HG03097 (cell line): ENCODE data around the gene AKAP8L.
"Not testable (repeated sequence)": the region's sequence is repeated elsewhere in the genome, so short reads cannot be mapped to it uniquely, and the experiment has no call there.

Experiments
- ATAC-seq: cut with Tn5 transposase; IDR thresholded peaks from one replicate; pipeline ENCODE4 v1.9.1; 2021; ENCODE audit not compliant: unreplicated experiment, low FRiP score

The AKAP8L gene

DNA sequence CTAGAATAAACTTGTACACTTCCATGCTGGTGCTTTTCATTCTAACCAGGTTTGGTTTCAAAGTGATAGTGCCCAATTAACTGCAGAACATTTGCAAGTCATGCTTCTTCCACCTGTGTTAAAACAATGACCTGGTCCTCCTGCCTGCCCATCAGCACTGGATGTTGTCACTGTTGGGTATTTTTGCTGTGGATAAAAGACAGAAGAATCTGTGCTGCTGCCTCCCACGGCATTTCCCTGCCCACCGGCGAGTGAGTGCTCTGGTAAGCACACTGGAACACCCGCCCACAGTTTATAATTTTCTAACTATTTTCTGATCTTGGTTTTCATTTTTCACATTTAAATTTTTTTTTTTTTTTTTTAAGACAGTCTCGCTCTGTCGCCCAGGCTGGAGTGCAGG lies 36.9 kb downstream of the AKAP8L start:
- no peak for ATAC-seq

DNA sequence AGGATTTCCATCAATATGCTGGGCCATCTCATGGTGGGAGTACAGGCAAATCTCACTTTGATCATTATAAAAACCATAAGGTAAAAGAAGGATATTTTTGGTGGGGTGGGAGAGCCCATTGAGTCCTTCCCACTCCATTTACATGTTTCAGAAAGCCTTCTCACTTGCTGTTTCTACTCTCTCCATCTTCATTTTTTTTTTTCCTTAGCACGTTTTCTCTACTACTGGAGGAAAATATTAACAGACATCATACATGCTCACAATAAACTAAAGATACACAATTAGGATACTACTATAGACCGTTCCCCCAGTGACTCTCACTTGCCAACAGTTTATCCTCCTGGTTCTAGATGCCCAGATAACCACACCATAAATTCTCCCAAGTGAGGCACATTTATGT lies 37.4 kb downstream of the AKAP8L start:
- no peak for ATAC-seq

DNA sequence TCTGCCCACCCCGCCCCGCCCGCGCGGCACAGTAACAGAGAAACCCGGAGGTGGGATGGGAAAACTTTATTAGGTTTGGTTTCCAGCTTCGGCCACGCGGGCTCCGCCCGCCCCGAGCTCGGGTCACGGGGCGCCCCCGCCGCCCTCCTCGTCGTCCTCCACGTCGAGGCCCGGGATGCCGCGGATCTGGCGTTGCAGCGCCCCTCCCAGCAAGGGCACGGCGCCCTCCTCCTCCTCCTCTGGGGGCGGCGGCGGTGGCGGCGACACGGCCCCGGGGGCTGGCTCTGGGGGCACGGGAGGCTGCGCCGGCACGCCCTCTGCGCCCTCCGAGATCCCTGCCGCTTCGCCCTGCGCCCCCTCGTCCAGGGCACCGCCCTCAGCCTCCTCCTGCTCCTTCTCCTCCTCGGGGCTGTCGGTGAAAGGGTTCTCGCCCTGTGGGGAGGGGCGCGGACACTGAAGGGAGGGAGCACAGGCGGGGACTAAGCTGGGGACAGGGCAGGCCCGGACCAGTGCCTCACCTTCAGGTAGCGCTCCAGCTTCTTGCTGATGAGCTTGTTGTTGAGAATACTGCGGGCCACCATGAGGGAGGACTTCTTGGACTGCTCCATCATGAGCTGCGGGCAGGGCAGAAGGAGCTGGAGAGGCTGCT lies 38.7 kb downstream of the AKAP8L start:
- ATAC-seq: peak; percentile 24

DNA sequence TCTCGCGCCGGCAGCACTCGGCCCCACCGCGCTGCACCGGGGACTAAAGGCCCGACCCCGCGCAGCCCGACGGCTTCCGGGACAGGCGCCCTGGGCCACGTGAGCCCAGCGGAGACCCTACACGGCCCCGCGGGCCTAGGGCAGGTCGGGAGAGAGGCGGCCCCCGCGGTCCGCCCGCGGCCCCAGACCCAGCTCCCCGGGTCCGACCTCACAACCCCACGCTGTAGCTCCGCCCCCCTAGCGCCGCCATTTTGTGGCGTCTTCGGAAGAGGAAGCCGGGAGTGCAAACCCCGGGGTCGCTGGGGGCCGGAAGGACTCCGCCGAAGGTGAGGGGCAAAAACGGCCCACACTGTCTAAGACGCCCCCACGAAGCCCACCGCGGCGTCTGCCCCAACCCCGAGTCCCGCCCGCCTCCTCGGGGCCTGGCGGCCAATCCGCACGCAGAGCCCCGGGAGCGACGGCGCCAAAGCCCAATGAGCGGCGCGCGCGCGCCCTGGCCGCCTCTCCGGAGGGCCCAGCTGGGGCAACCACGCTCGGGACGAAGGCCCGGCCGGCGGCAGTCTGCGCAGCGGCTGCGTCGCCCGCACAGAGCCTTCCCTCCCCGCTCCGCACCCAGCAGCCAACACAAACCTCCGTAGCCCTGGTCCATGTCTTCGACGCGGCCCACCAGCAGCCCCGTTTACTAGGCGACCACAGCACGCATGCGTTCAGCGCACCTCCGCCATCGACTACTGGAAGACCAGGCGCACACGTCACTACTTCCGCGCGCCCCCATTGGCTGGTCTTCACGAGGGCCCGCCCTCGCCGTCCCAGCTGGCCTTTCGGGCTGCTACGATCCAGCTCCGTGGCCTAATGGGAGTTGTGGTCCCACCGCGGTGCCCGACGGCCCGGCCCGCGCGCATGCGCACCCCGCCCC lies 39.4 kb downstream of the AKAP8L start, which contains the start of gene AKAP8:
Gene AKAP8, minus strand, starts transcription at position 705 of the 916 bp plus-strand sequence. Its CDS starts 56 bp downstream, at position 649.
- peak; percentile 89 for ATAC-seq

DNA sequence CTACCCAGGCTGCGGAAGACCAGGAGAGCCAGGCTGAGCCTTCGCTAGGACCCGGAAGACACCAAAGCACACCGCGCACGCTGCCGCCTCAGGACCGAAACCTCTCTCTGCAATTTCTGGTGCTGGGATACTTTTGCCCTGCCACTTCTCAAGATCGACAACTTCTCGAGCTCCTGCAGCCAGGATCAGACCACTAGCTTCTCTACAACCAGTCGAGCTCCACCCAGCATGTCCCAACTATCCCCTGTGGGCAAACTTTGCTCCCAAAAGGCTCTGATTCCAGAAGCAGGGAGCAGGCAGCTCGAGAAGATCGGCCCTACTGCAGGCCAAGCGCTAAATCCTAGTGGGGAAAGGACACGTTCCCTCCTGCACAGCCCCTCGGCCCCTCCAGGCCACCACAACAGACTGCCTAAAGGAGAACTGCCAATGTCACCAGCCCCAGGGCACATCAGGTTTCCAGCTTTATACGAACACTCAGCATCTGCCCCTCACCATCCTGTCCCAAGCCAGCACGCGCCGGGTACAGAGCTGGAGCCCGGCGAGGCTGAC lies 40.2 kb downstream of the AKAP8L start:
- ATAC-seq: no peak

DNA sequence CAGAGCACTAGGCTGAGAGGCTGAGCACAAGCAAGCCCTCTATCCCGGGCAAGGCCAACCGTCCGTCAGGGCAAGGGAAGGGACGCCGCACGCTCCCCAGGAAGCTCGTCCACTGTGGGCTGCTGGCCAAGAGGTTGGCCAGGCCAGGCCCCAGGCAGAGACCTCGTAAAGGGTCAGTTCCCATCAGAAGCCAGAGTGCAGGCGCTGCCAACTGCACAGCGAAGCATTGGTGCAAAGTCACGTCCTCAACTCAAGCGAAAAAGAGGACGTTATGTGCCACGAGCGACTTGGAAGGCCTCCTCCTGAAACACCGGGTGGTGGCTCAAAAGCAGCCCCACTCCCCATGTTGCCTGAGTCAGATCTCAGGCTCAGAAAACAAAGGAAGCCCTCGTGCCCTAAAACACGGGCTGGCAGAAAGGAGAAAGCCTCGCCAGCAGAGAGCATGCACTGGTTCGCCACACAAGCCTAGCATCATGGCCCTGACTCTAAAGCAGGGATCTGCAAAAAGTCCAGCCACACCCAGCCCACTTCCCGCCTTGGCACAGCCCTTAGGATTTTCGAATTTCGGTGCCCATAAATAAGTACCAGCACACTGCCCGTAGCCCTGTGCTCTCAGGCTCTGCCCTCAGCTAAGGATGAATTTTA lies 43.9 kb downstream of the AKAP8L start:
- ATAC-seq: no peak

DNA sequence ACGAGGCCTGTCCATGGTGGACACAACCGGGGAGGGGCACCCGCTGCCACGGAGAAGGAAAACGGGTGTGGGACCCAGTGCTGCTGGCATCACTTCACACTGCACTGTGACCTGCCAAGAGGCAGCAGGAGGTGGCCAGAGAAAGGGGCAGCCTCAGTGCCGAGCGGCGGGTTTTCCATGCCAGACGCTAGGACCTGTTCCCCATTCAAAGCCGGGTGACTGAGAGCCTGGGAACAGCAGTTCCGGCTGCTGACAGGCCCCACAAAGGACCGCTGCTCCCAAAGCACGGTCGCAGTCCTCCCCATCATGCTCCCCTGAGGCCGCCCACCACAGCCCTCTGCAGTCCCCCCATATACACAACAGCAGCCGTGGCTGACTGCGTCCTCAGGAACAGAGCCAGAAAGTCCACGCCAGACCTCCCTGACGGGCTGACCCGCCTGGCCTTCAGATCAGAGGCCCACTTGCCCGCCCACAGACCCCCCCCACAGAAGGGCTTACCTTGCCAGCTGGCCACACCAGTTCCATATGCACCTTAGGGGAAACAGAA lies 44.6 kb downstream of the AKAP8L start:
- ATAC-seq: no peak

DNA sequence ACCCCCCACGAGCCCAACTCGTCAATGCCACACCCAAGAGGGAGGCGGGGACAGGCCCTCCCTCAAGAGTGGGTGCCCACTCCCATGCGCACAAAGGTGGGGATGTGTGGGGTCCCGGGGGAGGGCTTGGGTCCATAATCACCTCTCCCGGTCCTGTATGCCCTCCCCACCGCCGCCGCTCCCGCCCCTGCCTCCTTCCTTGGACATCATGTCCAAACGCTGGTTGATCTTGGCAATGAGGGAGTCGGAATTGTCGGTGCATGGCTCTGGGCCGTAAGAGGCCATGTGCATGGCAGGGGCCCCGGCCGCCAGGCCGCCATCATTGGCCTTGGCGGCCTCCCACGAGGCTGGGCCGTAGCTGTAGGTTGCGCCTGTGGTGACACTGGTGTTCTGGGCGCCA lies 45.1 kb downstream of the AKAP8L start:
- no peak for ATAC-seq

DNA sequence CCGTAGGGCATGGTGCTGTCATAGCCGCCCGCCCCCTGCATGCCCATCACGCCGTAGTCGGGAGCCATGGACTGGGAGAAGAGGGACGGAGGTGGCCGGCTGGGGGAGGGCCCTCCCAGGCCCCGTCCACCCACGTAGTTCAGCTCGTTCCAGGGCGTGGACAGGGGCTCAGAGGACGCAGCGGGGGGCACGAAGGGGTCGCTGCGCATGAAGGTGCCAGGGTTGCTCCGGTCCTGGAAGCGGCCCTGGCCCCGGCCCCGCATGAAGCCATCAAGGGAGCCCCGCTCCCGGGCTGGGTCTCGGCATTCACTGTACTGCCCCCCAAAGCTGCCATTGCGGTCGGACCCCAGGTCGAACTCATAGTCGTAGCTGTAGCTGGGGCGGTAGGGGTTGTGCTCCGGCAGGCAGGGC lies 45.9 kb downstream of the AKAP8L start:
- no peak for ATAC-seq

DNA sequence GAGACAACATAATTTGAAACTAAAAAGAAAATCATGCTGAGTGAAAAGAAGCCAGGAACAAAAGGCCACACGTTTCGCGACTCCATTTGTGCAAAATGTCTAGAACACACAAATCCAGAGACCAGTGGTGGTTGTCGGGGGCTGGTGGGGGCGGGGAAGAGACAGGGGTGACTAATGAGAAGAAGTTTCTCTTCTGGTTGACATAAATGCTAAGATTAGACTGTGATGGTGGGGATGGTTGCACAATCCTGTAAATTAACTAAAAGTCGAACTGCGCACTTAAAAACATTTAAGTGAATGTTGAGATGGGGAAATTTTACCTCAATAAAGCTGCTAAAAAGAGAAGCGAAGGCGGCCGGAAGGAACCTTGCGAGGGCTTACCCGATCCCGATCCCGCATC lies 46.3 kb downstream of the AKAP8L start:
- no peak for ATAC-seq

DNA sequence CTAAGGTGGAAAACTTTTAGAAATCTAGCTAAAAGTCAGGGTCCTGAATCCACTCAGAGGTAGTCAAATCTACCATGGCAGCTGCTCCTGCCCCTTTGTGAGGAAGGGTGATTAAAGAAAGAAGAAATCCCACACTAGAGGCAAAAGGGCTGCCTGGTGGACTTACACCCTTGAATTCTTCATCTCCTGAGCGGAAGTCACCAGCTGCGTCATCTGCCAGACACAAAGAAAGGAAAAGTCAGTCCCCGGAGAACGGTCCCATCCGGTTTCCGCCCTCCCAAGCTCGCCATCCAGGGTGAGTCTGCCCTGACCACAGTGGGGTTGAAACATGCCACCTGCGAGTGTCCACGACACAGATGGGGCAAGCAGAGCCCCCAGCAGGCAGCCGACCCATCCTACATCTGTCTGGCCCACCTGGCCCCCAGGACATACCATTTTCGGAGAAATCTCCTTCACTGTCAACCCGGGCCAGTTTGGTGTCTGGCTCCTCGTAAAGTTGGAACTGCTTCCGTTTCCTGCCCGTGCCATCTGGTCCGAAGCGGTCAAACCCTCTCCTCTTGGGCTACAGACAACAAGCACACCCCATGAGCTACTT lies 46.9 kb downstream of the AKAP8L start:
- no peak for ATAC-seq

DNA sequence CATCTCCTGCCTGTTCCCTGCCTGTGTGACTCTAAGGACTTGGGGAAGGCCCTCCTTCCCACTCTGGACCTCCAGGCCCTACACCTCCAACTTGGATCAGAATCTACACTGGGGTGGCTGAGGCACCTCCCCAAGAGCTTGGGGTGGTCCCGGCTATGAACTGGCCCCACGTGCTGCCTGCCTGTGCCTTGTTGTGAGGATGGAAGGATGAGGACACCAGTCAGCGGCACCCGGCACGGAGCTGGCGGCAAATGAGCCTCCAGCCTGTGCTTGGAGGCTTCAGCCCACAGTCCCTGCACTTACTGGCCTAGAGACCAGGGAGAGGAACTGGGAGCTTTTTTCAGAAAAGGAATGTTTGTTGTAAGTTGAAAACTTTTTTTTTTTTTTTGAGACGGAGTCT lies 47.7 kb downstream of the AKAP8L start:
- no peak for ATAC-seq

DNA sequence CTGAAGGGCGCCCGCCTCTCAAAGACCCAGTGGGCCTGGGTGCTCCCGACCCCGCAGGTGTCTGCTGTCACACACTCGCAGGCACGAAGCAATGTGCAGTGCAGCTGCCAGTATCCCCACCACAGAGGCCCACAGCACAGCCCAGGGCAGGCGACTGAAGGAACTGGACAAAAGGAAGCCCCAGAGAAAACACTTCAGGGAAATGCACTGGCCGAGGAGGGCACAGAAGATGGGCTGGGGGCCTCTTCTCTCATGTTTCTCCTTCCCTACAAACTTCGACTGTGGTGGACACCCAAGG lies 49.2 kb downstream of the AKAP8L start:
- ATAC-seq: no peak

DNA sequence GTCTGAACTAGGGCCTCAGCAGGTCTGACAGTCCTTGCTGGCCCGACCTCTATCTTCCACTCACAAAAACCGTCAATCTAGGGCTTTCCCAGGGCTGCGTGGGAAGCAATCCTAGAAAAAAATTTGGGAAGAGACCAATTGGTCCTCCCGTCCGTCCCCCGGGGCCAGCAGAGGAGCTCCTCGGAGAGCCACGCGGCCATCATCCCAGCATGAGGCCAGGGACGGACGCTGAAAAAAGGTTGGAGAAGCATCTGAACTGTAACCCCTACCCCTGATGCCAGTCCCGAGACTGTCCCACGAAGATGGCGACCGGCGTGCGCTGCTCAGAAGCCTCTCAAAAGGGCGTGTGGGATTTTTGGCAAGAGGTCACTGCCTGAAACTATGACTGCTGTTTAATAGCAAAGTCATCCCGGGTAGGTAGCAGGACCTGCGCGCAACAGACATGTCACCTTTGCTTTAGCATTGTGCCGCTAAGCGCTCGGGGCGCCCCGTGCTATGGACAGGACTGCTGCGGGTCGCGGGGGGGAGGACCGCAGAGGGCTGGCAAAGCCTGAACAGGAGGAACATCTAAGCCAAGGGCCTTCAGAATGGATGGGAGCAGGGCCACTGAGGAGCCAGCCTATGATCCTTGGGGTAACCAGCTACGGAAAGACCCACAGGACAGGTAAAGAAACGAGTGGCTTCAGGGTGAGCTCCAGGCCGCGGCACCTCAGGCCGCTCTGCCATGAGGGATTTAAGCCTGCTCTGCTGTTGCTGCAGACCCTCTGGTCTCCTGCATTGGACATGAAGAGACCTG lies 49.8 kb downstream of the AKAP8L start:
- no peak for ATAC-seq

DNA sequence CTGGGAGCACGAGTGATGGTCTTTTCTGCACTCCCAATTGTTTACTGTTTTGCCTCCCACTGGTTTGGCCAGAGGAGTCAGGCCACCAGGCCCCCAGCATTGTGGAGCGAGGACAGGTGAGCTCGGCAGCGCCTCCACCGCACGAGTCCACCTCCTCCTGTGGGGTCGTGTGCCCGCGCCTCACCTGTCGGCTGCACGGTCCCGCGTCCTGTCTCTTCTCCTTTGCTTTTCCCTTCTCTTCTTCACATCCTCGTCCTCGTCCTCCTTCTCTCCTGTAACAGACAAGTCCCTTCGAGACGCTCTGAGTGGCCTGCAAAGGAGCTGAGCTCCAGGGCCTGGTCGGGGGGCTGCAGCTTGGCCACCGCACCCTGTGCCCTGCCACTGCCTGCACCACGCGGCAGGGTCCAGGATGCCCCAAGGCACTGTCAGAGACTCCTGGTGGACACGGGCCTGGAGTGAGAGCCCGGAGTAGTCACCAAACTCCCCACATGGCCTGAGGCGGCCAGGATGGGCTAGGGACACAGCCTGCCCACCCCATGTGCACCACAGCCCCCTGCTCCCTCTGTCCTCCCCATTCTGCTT lies 50.6 kb downstream of the AKAP8L start:
- ATAC-seq: no peak

DNA sequence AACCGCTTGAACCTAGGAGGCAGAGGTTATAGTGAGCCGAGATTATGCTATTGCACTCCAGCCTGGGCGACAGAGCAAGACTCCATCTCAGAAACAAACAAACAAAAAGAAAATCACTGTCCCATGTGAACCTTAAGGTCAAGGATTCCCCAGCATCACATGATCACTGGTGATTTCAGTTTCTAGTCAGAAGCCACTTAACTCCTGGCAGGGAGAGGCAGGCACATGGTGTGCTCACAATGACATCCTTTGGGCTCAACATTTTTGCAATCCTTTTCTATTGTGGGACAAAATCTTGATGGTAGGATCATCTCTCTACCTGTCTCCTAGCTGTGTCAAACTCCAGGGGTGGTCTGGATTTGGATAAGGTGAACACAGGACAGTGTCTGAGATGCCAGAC lies 51.3 kb downstream of the AKAP8L start:
- no peak for ATAC-seq

DNA sequence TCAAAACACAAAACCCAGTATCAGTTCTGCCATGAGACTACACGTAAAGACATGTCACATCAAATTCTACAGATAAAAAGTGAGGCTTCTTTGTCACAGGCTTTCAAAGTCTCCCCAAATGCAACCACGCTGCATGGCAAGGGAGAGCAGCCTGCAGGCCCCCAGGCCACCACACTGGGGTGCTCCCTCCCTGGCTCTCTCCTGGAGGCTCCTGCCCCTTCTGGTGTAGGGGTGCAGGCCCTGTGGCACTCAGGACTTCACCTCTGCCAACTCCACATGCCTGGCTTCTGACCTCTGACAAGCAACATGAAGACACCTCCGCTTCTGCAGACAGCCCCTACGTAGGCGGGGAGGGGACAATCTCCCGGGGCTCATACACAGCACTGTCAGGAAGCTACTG lies 53.5 kb downstream of the AKAP8L start:
- ATAC-seq: no peak

DNA sequence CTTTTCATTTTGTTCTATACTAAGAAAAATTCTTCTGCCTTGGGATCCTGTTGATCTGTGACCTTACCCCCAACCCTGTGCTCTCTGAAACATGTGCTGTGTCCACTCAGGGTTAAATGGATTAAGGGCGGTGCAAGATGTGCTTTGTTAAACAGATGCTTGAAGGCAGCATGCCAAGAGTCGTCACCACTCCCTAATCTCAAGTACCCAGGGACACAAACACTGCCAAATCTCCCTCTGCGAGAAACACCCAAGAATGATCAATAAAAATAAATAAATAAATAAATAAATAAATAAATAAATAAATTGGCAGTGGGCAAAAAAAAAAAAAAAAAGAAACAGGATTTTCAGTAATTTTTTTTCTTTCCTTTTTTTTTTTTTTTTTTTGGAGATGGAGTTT lies 55.0 kb downstream of the AKAP8L start:
- ATAC-seq: not testable (repeated sequence)

DNA sequence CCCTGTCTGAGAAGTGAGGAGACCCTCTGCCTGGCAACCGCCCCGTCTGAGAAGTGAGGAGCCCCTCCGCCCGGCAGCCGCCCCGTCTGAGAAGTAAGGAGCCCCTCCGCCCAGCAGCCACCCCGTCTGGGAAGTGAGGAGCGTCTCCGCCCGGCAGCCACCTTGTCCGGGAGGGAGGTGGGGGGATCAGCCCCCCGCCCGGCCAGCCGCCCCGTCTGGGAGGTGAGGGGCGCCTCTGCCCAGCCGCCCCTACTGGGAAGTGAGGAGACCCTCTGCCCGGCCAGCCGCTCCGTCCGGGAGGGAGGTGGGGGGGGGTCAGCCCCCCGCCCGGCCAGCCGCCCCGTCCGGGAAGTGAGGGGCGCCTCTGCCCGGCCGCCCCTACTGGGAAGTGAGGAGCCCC lies 55.7 kb downstream of the AKAP8L start:
- not testable (repeated sequence) for ATAC-seq
